Nephron (organoid): ENCODE results near the gene SACM1L.

Experiments
- H3K27ac Mint-ChIP-seq, 3 experiments: 2 replicates each; pipeline ENCODE4 v1.8.0; 2020; ENCODE audit warnings: mixed read lengths in 3 of 3, mild to moderate bottlenecking in 2 of 3, moderate library complexity in 1 of 3
- H3K27me3 Mint-ChIP-seq: 2 replicates; pipeline ENCODE4 v1.8.0; 2021; ENCODE audit warnings: low read depth, mild to moderate bottlenecking, moderate library complexity, mixed read lengths
- H3K36me3 Mint-ChIP-seq: 2 replicates; pipeline ENCODE4 v1.8.0; 2020; ENCODE audit warnings: low read depth, mixed read lengths
- H3K4me1 Mint-ChIP-seq: 2 replicates; pipeline ENCODE4 v1.8.0; 2020; ENCODE audit warnings: mixed read lengths
- H3K4me3 Mint-ChIP-seq, 3 experiments: 2 replicates each; pipeline ENCODE4 v1.8.0; 2020; ENCODE audit warnings: mild to moderate bottlenecking in 3 of 3, mixed read lengths in 3 of 3, moderate library complexity in 2 of 3
- H3K9me3 Mint-ChIP-seq: 2 replicates; pipeline ENCODE4 v1.8.0; 2020; ENCODE audit warnings: mixed read lengths
- CTCF ChIP-seq, 3 experiments: fragments of 200-600 bp; sonication (generic); IDR thresholded peaks; one replicate each; pipeline ENCODE4 v1.5.0; 2021; ENCODE audit warnings: antibody characterized with exemption in 3 of 3; ENCODE audit not compliant: unreplicated experiment in 3 of 3

The SACM1L gene

GRCh38 chr3:45758871-45759270 lies 69.7 kb downstream of the SACM1L start:
- H3K9me3 Mint-ChIP-seq, result no peaks in the 10 kb centered on the region
- no peak overlapping the region for H3K4me3 Mint-ChIP-seq
- no peaks in the 10 kb centered on the region for H3K4me1 Mint-ChIP-seq
- no peaks in the 10 kb centered on the region for H3K36me3 Mint-ChIP-seq
- H3K27me3 Mint-ChIP-seq, result peaks cover 21% of the 10 kb centered on the region
- H3K27ac Mint-ChIP-seq, result no peak overlapping the region
- no peak for TF ChIP-seq CTCF (IDR thresholded peaks at IDR 0.05; ENCODE audit: unreplicated experiment in 3 of 3)

- peaks cover 21% of the 10 kb centered on the region for H3K27me3 Mint-ChIP-seq
- no peaks in the 10 kb centered on the region for H3K9me3 Mint-ChIP-seq
- no peak for TF ChIP-seq CTCF (IDR thresholded peaks at IDR 0.05; ENCODE audit: unreplicated experiment in 3 of 3)
- no peaks in the 10 kb centered on the region for H3K4me1 Mint-ChIP-seq
- no peak overlapping the region for H3K4me3 Mint-ChIP-seq
- no peak overlapping the region for H3K27ac Mint-ChIP-seq
- no peaks in the 10 kb centered on the region for H3K36me3 Mint-ChIP-seq
Measured at GRCh38 chr3:45759851-45760250, 70.7 kb downstream of the SACM1L start.

- Mint-ChIP-seq H3K4me1 (no peaks in the 10 kb centered on the region), H3K4me3 (no peak overlapping the region), H3K27me3 (peaks cover 21% of the 10 kb centered on the region), H3K27ac (no peak overlapping the region), H3K9me3 (no peaks in the 10 kb centered on the region), H3K36me3 (no peaks in the 10 kb centered on the region)
- TF ChIP-seq CTCF (IDR thresholded peaks at IDR 0.05; ENCODE audit: unreplicated experiment in 3 of 3), result peak; percentile 55 to 69 (median 62)
Measured at GRCh38 chr3:45760878-45761711, 71.9 kb downstream of the SACM1L start.

GRCh38 chr3:45761831-45762230 lies 72.6 kb downstream of the SACM1L start:
- no peaks in the 10 kb centered on the region for H3K36me3 Mint-ChIP-seq
- H3K27ac Mint-ChIP-seq, result no peak overlapping the region
- peaks cover 5% of the 10 kb centered on the region for H3K9me3 Mint-ChIP-seq

GRCh38 chr3:45762647-45763302 lies 73.6 kb downstream of the SACM1L start:
- Mint-ChIP-seq H3K36me3 (no peaks in the 10 kb centered on the region), H3K9me3 (peaks cover 11% of the 10 kb centered on the region), H3K27me3 (peaks cover 22% of the 10 kb centered on the region), H3K27ac (no peak overlapping the region), H3K4me1 (no peaks in the 10 kb centered on the region), H3K4me3 (no peak overlapping the region)
- TF ChIP-seq CTCF (IDR thresholded peaks at IDR 0.05; ENCODE audit: unreplicated experiment in 3 of 3), result no peak

More at GRCh38 chr3:45761831-45762230, 72.6 kb downstream of the SACM1L start:
- TF ChIP-seq CTCF (IDR thresholded peaks at IDR 0.05; ENCODE audit: unreplicated experiment in 3 of 3), result no peak
- Mint-ChIP-seq H3K4me3 (no peak overlapping the region), H3K4me1 (no peaks in the 10 kb centered on the region), H3K27me3 (peaks cover 21% of the 10 kb centered on the region)
